Neural progenitor cell (in vitro differentiated cells): ENCODE data around the gene MYO1D.

Source experiments
- EZH2 ChIP-seq: fragments of 200-600 bp; sonication (generic); IDR thresholded peaks from 2 replicates; pipeline ENCODE4 v1.6.1; 2017; ENCODE audit warnings: antibody characterized with exemption, mild to moderate bottlenecking, moderate library complexity
- EZH2phosphoT487 ChIP-seq: fragments of 200-600 bp; sonication (generic); IDR thresholded peaks from 2 replicates; pipeline ENCODE4 v1.6.1; 2017; ENCODE audit warnings: antibody characterized with exemption

GRCh38 chr17:32569171-32570080 is 307.5 kb downstream of the MYO1D start:
- TF ChIP-seq EZH2 (no peak), EZH2phosphoT487 (no peak)
